ENCODE results near the gene NXPH1. TPM values are rescaled to one million over a fixed set of nuclear protein-coding genes. Genes with fewer than 3 reads are reported as not detected.

The NXPH1 gene
- total and polyA plus RNA-seq, 9 of the 15 experiments (the other 6 are each of a cell fraction or from before 2014, with no cell fraction given) = 0.16 TPM; not detected in 8

DNA sequence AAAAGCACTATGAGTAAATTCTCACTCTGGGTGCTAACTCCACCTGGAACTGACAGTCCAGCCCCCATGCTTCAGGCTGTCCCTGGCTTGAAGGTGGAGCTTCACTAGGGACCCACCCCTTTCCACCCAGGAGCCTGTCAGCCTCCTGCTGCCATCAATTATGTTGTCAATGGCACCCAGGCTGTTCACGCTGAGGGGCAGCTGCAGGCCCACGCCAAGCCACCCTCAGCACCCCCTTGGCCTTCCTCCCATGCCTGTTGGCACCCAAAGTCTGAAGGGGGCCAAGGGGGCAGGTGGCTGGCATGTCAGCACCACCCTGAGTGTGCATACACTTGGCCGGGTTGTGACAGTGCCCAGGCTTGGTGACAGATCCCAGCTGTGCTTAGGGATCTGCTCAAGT, 149.3 kb downstream of the NXPH1 start:
- Histone ChIP-seq H3K27me3 (ENCODE audit: control insufficient read depth in 2 of 2, insufficient read depth in 2 of 2, low read length in 2 of 2) (no peaks in the 10 kb centered on the region), H2AFZ (ENCODE audit: low read depth, low read length) (no peak overlapping the region), H3K27ac (ENCODE audit: extremely low read depth, low read depth, low read length) (no peak overlapping the region), H3K79me2 (ENCODE audit: control insufficient read depth, insufficient read depth, low read length) (no peaks in the 10 kb centered on the region), H3K4me2 (ENCODE audit: insufficient read depth, low read length) (no peak overlapping the region), H3K4me3 (no peak overlapping the region), H3K9ac (ENCODE audit: insufficient read depth in 1 of 2, low read depth in 2 of 2, low read length in 2 of 2) (no peak overlapping the region), H3K9me3 (replicated peaks; ENCODE audit: control insufficient read depth, insufficient read depth, low read depth, low read length) (no peaks in the 10 kb centered on the region), H3K36me3 (ENCODE audit: control insufficient read depth, insufficient read depth, low read length) (no peaks in the 10 kb centered on the region), H3K9me1 (ENCODE audit: control insufficient read depth, insufficient read depth, low read length) (no peaks in the 10 kb centered on the region), H3K4me1 (replicated peaks in 1 of 2; ENCODE audit: control insufficient read depth in 2 of 2, insufficient read depth in 2 of 2, low read length in 2 of 2) (no peaks in the 10 kb centered on the region), H4K20me1 (replicated peaks; ENCODE audit: control insufficient read depth, insufficient read depth, low read length) (no peaks in the 10 kb centered on the region)
- 0% methylated on average over 3 of the region's 3 CpGs for WGBS (ENCODE audit: insufficient coverage, low coverage, missing lambda C conversion rate)
- no peak for DNase-seq (ENCODE audit: extremely low read depth in 1 of 4, low spot score in 3 of 4)
- POLR2A ChIA-PET = no interaction called here
- CTCF ChIA-PET (ENCODE audit: low intra/inter-chr PET ratio) = no interaction called here
- intact Hi-C loops (cut with micrococcal nuclease) (no loop called here), in situ Hi-C loops (cut with MboI) (no loop called here)
- BruUV-seq (replicated peaks) = no TSS peak
- TF ChIP-seq ZNF316 (IDR thresholded peaks at IDR 0.05) (no peak), MEIS2 (IDR thresholded peaks at IDR 0.05; ENCODE audit: partially characterized antibody) (peak; percentile 8)
- FAIRE-seq = no peak
- no peak for ATAC-seq

DNA sequence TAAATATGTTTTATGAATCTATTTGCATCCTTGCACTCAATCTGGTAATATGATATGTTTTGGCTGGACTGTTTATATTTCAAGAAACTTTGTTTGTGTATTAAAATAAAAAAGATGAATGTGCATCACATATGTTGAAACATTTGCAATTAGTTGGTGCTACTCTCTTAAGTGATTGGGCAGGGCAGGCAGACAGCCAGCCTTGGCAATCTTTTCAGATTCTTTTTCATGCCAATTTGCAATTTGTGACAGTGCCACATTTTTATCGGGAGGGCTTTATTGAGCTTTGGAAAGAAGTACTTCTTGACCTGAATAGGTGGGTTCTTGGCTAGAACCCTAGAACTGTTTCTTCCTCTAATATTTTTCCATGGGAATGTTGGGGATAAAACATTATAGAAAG, 152.2 kb downstream of the NXPH1 start:
- no peak overlapping the region for H3K4me3 ChIP-seq
- H3K36me3 ChIP-seq (ENCODE audit: control insufficient read depth, insufficient read depth, low read length) = no peaks in the 10 kb centered on the region
- no peak overlapping the region for H2AFZ ChIP-seq (ENCODE audit: low read depth, low read length)
- no peaks in the 10 kb centered on the region for H3K9me1 ChIP-seq (ENCODE audit: control insufficient read depth, insufficient read depth, low read length)
- ChIA-PET CTCF (ENCODE audit: low intra/inter-chr PET ratio) (no interaction called here), POLR2A (interaction anchor here (0.6 kb wide), 1 partner anchor 141 kb away, joined by 3 read pairs; no protein-coding TSS in a partner anchor)
- no peak for FAIRE-seq
- H3K9ac ChIP-seq (ENCODE audit: insufficient read depth in 1 of 2, low read depth in 2 of 2, low read length in 2 of 2) = no peak overlapping the region
- no peak overlapping the region for H3K27ac ChIP-seq (ENCODE audit: extremely low read depth, low read depth, low read length)
- DNase-seq (ENCODE audit: extremely low read depth in 1 of 4, low spot score in 3 of 4) = no peak
- H3K4me2 ChIP-seq (ENCODE audit: insufficient read depth, low read length) = no peak overlapping the region
- intact Hi-C loops (cut with micrococcal nuclease) = no loop called here
- WGBS (ENCODE audit: insufficient coverage, low coverage, missing lambda C conversion rate) = 0% methylated on average over 1 of the region's 1 CpG
- no peaks in the 10 kb centered on the region for H4K20me1 ChIP-seq (replicated peaks; ENCODE audit: control insufficient read depth, insufficient read depth, low read length)
- in situ Hi-C loops (cut with MboI) = no loop called here
- no peaks in the 10 kb centered on the region for H3K4me1 ChIP-seq (replicated peaks in 1 of 2; ENCODE audit: control insufficient read depth in 2 of 2, insufficient read depth in 2 of 2, low read length in 2 of 2)
- H3K27me3 ChIP-seq (ENCODE audit: control insufficient read depth in 2 of 2, insufficient read depth in 2 of 2, low read length in 2 of 2) = no peaks in the 10 kb centered on the region
- no TSS peak for BruUV-seq (replicated peaks)
- ATAC-seq = no peak
- H3K9me3 ChIP-seq (replicated peaks; ENCODE audit: control insufficient read depth, insufficient read depth, low read depth, low read length) = no peaks in the 10 kb centered on the region
- H3K79me2 ChIP-seq (ENCODE audit: control insufficient read depth, insufficient read depth, low read length) = no peaks in the 10 kb centered on the region
- no peak for TF ChIP-seq ZNF785 (CRISPR knock-in tag; IDR thresholded peaks at IDR 0.05)
- TF ChIP-seq PTRF (tag; IDR thresholded peaks at IDR 0.05) = no peak
- no peak for TF ChIP-seq RBM25 (IDR thresholded peaks at IDR 0.05; ENCODE audit: low read depth, low read length, severe bottlenecking)
- no peak for TF ChIP-seq KLF16 (IDR thresholded peaks at IDR 0.05)
- no peak for TF ChIP-seq NCOA1 (IDR thresholded peaks at IDR 0.05; ENCODE audit: low read depth)
- no peak for TF ChIP-seq NR2C2 (CRISPR knock-in tag; IDR thresholded peaks at IDR 0.05)
- no peak for TF ChIP-seq NR2C2 (tag; IDR thresholded peaks at IDR 0.05)
- no peak for TF ChIP-seq ZFPM2 (CRISPR knock-in tag; IDR thresholded peaks at IDR 0.05)
- TF ChIP-seq ZNF551 (CRISPR knock-in tag; IDR thresholded peaks at IDR 0.05) = no peak
- TF ChIP-seq, protein P1, sequence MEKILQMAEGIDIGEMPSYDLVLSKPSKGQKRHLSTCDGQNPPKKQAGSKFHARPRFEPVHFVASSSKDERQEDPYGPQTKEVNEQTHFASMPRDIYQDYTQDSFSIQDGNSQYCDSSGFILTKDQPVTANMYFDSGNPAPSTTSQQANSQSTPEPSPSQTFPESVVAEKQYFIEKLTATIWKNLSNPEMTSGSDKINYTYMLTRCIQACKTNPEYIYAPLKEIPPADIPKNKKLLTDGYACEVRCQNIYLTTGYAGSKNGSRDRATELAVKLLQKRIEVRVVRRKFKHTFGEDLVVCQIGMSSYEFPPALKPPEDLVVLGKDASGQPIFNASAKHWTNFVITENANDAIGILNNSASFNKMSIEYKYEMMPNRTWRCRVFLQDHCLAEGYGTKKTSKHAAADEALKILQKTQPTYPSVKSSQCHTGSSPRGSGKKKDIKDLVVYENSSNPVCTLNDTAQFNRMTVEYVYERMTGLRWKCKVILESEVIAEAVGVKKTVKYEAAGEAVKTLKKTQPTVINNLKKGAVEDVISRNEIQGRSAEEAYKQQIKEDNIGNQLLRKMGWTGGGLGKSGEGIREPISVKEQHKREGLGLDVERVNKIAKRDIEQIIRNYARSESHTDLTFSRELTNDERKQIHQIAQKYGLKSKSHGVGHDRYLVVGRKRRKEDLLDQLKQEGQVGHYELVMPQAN (IDR thresholded peaks at IDR 0.05; ENCODE audit: borderline replicate concordance) = no peak
- TF ChIP-seq CC2D1A (IDR thresholded peaks at IDR 0.05) = no peak
